Measurements from ENCODE around the gene DYSF.

Gene DYSF

DNA sequence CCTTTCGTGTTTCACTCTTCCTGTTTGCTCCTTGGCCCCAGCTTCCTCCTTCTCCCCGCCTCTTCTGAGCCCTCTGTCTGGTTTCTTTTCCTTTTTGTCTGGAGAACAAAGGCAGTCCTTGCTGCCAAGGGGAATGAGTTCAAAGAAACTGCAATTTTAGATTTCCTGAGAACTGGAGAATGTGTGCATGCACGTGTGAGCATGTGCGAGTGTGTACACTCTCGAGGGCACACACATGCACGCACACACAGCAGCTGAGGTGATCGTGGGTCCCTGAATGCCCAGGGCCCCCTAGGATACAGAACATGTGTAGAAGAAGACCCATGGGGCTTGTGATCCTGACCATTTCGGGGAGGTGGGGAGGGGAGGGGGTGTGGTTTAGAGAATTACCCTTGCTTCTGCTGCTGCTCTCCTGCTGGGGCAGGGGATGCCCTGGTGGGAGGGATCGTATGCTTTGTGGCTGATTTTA is 151.8 kb downstream of the DYSF start:
- peak; percentile 15 for DNase-seq

DNA sequence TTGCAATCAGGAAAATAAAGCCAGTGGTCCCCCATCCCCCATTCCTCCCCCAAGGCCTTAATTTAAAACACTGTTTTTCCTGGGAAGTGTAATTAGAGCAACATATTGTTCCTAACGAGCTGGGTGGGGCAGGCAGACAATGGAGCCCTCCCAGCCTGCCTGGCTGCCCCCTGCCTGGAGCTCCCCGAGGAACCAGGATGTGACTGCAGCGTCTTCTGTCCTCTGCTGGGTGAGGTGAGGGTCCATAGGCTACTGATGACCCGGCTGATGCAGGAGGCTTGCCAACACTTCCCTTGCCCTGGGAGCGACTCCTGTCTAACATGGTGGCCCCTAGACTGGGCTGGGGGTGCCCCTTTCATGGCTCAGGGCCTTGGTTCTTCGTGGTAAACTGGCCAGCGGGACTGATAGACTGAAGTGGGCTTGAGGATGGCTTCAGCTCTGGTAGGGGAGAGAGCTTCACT is 152.4 kb downstream of the DYSF start:
- DNase-seq, result no peak

- no peak for DNase-seq
Measured at GRCh38 chr2:71606244-71606643, 152.9 kb downstream of the DYSF start.

GRCh38 chr2:71607151-71607889 is 154.0 kb downstream of the DYSF start:
- no peak for DNase-seq

DNA sequence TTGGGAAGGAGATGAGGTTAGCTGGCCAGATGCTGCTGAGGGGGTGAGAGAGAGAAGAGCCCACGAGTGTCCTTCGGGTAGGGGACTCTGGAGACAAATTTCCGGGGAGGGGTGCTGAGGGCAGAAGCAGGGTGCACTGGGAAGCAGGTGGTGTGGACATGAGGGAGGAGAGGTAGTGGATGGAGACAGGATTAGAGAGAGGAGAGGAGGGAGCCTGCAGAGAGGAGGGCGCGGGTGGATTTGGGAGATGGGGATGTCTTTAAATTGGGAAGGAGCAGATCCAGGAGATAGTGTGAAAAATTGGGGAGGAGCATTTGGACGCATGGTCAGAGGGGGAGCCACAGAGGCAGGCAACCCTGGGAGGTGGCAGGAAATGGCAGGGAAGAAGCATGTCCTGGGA is 154.7 kb downstream of the DYSF start:
- no peak for DNase-seq

DNA sequence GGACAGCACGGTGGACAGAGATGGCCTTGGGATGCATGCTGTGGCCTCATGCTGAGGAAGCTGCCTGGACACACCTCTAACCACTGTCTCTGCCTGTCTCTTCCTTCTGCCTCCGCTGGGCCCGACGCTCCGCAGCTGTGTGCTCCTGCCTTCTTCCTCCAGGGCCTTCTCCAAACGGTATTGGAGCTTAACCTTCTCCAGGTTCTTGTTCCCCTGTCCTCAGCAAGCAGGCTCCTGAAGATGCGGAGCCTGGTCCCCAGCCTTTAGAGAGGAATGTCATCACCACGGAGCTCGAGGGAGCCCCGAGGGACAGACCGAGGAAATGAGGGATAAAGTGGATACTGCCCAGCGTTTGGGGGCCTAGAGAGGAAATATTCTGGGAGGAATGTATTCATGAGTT is 155.1 kb downstream of the DYSF start:
- DNase-seq, result no peak

DNA sequence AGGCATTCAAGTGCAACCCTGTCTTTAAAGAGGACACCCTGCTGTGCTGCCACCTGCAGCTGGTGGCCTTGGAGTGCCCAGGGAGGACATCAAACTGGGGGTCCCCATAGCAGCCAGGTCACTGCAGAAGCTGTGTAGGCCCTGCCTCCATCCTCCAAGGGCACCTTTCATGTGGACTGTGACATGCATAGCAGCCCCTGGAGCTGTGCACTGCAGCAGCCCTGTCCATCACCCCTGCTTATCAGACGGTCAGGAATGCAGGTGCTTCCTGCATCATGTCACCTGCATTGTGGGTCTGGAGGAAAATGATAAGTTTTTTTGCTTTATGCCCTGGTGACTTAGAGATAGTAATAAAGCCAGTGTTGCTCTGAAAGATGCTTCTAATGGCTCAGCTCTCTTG is 155.7 kb downstream of the DYSF start:
- no peak for DNase-seq

- DNase-seq, result no peak
Measured at GRCh38 chr2:71609441-71609840, 156.1 kb downstream of the DYSF start.

- DNase-seq, result peak; percentile 58
Measured at GRCh38 chr2:71609958-71610357, 156.6 kb downstream of the DYSF start.

DNA sequence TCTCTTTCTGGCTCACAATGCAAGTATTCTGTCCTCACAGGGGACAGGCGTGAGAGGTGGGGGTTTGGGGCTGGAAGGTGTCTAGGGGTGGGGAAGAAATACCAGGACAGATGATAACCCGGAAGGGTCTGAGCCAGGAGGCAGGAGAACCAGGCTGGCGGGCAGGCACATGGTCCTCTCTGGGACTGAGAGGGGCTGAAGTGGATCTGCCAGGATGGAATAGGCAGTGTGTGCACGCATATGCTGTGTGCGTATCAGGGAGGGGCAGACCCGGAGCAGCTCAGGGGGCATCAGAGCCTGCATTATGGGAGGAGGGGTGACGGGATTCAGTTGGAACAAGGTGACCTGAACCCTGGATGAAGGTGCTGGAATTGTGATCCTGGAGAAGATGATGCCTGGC is 157.3 kb downstream of the DYSF start:
- DNase-seq, result no peak

DNA sequence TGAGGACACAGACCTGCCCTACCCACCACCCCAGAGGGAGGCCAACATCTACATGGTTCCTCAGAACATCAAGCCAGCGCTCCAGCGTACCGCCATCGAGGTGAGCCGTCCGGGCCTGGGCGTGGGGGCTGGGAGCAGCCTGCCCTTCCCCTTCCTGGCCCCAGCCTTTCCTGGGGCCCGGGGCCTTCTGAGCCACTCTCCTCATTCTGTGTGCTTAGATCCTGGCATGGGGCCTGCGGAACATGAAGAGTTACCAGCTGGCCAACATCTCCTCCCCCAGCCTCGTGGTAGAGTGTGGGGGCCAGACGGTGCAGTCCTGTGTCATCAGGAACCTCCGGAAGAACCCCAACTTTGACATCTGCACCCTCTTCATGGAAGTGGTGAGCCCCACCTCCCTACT is 157.9 kb downstream of the DYSF start:
- DNase-seq, result no peak

- no peak for DNase-seq
Measured at GRCh38 chr2:71611781-71612527, 158.6 kb downstream of the DYSF start.

- no peak for DNase-seq
Measured at GRCh38 chr2:71612581-71613402, 159.4 kb downstream of the DYSF start.

- no peak for DNase-seq
Measured at GRCh38 chr2:71613403-71613952, 160.1 kb downstream of the DYSF start.

- DNase-seq, result no peak
Measured at GRCh38 chr2:71613953-71614925, 160.9 kb downstream of the DYSF start.

DNA sequence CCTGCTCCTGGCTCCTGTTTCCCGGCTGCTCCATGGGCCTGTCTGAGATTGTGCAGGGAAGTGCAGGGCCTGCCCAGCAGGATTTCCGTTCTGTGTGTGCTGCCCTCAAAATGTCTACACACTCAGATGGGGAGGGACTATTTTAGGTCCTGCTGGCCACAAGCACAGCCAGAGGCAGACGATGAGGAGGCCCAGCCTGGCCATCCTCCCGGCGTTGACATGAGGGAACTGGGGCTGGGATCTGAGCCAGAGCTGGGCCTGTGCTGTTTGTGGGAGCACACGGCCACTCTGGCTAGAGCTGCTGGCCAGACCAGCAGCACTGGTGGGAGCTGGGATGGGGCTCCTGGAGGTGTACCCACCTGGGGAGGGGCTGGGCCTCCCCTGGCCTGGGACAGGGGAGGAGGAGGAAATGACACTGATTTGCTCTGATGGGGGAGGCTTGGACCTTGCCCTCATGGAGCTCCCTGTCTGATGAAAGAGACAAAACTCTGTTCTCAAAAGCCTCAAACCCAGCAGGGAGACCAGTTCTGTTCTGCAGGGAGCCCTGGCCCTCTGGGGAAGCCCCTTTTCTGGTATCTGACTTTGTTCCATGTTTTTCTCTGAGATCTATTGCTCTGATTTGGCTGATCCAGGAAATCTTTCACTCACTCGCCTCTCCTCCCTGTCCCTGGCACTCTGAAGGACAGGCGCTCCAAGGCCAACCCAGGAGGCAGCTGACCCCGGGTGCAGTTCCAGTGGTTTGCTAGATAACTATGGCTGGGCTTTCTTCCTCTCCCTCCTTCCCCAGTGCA is 161.8 kb downstream of the DYSF start:
- no peak for DNase-seq

DNA sequence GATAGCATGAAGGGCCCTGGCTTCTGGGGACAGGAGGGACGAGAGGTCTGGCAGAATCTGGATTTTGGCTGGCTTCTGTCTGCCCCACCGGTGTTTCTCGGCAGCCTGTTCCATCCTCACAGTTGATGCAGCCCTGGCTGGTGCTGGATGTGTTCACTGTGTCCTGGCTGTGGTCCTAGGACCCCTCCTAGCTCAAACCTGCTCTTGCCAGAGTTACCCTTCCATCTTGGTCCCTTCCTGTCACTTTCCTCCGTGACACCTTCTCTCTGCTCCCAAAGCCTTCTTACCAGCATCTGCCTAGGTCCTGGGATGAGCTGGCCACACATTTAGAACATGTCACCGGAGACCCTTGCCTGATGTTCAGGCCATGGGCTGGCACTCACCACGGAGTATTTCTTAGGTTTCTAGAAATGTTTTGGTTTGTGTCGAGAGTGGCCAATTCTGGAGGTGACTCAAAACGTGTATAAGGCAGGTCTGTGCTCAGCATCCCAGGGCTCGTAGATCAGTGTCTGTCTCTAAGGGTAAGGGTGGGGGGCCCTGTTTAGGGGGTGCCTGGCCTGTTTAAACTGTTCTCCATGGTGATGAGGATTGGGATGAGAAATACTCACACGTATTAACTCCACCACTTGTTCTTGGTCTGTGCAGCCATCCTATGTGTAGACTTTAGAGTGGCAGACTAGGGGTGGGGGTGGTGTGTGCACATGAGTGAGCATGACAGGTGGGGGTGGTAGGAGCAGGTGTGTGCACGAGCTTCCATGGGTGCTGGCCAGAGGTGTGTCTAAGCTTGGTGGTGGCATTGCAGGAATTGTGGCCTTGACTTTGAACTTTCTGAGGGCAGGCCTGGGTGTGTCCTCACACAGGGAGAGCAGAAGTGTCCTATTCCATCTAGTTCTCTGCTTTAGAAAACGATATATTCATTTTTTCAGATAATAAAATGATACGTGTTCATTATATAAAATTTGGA is 162.7 kb downstream of the DYSF start:
- DNase-seq, result no peak

GRCh38 chr2:71617266-71617665 is 163.9 kb downstream of the DYSF start:
- no peak for DNase-seq

DNA sequence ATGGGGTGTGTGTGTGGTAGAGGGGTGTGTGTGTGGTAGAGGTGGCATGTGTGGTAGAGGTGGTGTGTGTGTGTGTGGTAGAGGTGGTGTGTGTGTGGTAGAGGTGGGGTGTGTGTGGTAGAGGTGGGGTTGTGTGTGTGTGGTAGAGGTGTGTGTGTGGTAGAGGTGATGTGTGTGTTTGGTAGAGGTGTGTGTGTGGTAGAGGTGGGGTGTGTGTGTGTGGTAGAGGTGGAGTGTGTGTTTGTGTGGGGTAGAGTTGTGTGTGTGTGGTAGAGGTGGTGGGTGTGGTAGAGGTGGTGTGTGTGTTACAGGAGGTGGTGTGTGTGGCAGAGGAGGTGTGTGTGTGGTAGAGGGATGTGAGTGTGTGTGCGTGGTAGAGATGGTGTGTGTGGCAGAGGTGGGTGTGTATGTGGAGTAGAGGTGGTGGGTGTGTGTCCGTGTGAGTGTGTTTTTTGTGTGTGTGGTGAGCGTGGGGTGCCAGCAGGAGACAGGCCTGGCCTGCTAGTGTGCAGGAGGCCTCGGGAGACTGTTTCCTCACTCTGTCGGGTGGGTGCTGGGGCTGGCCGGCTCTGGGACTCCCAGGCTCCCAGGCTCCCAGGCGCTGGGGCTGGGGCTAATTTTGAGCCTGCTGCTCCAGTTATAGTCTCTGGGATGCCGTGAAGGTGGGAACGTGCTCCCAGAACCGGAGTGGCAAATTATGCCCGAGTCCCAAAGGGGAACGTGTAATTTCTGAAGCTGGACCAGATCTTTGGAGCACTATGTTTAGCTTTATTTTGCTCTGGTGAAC is 165.2 kb downstream of the DYSF start:
- no peak for DNase-seq

Data from inflammatory macrophage treated with lipopolysaccharide for 4 hours (primary cell).